ENCODE data around the gene CLK2. TPM values are rescaled to one million over a fixed set of nuclear protein-coding genes. Genes with fewer than 3 reads are reported as not detected.

CLK2 gene
- total and polyA plus RNA-seq, 2 of the 13 experiments (the other 11 are each of a cell fraction or from before 2014, with no cell fraction given), result 20.1 to 73.5 TPM

- TF ChIP-seq TFDP2 (CRISPR knock-in tag; IDR thresholded peaks at IDR 0.05), result peak; percentile 98
- TF ChIP-seq ZNF678 (CRISPR knock-in tag; IDR thresholded peaks at IDR 0.05), result 0 out of 2 replicates have a peak, but pooled peaks have one; percentile 5
- 0 out of 2 replicates have a peak, but pooled peaks have one; percentile 22 for TF ChIP-seq NFATC3 (CRISPR knock-in tag; IDR thresholded peaks at IDR 0.05)
- TF ChIP-seq ZNF224 (CRISPR knock-in tag; IDR thresholded peaks at IDR 0.05), result 0 out of 2 replicates have a peak, but pooled peaks have one; percentile 10
- TF ChIP-seq ARNT2 (CRISPR knock-in tag; IDR thresholded peaks at IDR 0.05; ENCODE audit: low read depth), result peak; percentile 64; the same call in 1 of the 2 replicates
- TF ChIP-seq PHF5A (CRISPR knock-in tag; IDR thresholded peaks at IDR 0.05; ENCODE audit: low read depth, unreplicated experiment), result peak; percentile 24
- TF ChIP-seq GATAD1 (CRISPR knock-in tag; IDR thresholded peaks at IDR 0.05), result peak; percentile 61
- no peak for TF ChIP-seq TOE1 (CRISPR knock-in tag; IDR thresholded peaks at IDR 0.05)
- TF ChIP-seq AGO1 (IDR thresholded peaks at IDR 0.05; ENCODE audit: low read depth, low read length, poor library complexity, severe bottlenecking), result peak; percentile 27
- TF ChIP-seq NFYB (CRISPR knock-in tag; IDR thresholded peaks at IDR 0.05), result peak; percentile 95
- TF ChIP-seq THAP9 (CRISPR knock-in tag; IDR thresholded peaks at IDR 0.05; ENCODE audit: borderline replicate concordance), result peak; percentile 31; the same call in 1 of the 2 replicates
- TF ChIP-seq POLR2A (IDR thresholded peaks at IDR 0.05; ENCODE audit: insufficient read depth in 1 of 2, low read depth in 2 of 2, low read length in 2 of 2), result peak; percentile 70 to 81
- TF ChIP-seq ETV5 (CRISPR knock-in tag; IDR thresholded peaks at IDR 0.05; ENCODE audit: borderline replicate concordance), result peak; percentile 45
- TF ChIP-seq MAX (IDR thresholded peaks at IDR 0.05), result peak; percentile 77
- no peak for TF ChIP-seq ZNF383 (CRISPR knock-in tag; IDR thresholded peaks at IDR 0.05; ENCODE audit: borderline replicate concordance)
- no peak for TF ChIP-seq ZNF558 (CRISPR knock-in tag; IDR thresholded peaks at IDR 0.05; ENCODE audit: borderline replicate concordance)
- peak; percentile 76 for TF ChIP-seq SRSF1 (optimal IDR thresholded peaks at IDR 0.05; ENCODE audit: low read depth, low read length)
- no peak for TF ChIP-seq ZNF232 (CRISPR knock-in tag; IDR thresholded peaks at IDR 0.05; ENCODE audit: borderline replicate concordance)
- no peak for TF ChIP-seq SUZ12 (IDR thresholded peaks at IDR 0.05; ENCODE audit: low read depth, low read length)
Measured at GRCh38 chr1:155227261-155228095, 45.8 kb downstream of the CLK2 start (continued).

All from HepG2 (cell line).